Upper lobe of right lung (tissue), 1 donor: ENCODE data around the gene HNRNPAB. TPM values are rescaled to one million over a fixed set of nuclear protein-coding genes. Genes with fewer than 3 reads are reported as not detected.

Source experiments
- ATAC-seq: fragments of 200-7000 bp; cut with Tn5 transposase; one replicate; pipeline ENCODE4 v1.9.1; 2020; ENCODE audit warnings: mild to moderate bottlenecking, moderate library complexity
- DNase-seq: peaks from one replicate; pipeline ENCODE4 v3.0.0-alpha.2; 2020
- H3K27ac ChIP-seq: fragments of 200-600 bp; one replicate; pipeline ENCODE4 v1.8.0; 2022
- H3K27me3 ChIP-seq: fragments of 200-600 bp; one replicate; pipeline ENCODE4 v1.8.0; 2022; ENCODE audit warnings: mild to moderate bottlenecking
- H3K36me3 ChIP-seq: fragments of 200-600 bp; one replicate; pipeline ENCODE4 v1.8.0; 2022
- H3K4me1 ChIP-seq: fragments of 200-600 bp; one replicate; pipeline ENCODE4 v1.8.0; 2022
- H3K4me3 ChIP-seq: fragments of 200-600 bp; one replicate; pipeline ENCODE4 v1.8.0; 2022; ENCODE audit warnings: mild to moderate bottlenecking
- H3K9me3 ChIP-seq: fragments of 200-600 bp; one replicate; pipeline ENCODE4 v1.8.0; 2022
- intact Hi-C: fragments of 100-400 bp; cut with DNase I; formaldehyde crosslinking; loops from one replicate; pipeline ENCODE4 v1.11.0; 2022
- total RNA-seq: library from RNA; stranded (reverse); fragmentation: NEBNext Ultra II Directional; extraction: Animal tissue kit (Norgen Biotek cat#: 25700); gene quantifications from one replicate; pipeline ENCODE4 v1.2.1, GENCODE V29; 2021
- TF ChIP-seq, protein P1 (sequence below): fragments of 200-600 bp; IDR thresholded peaks from one replicate; pipeline ENCODE4 v1.8.0; 2022; ENCODE audit warnings: antibody characterized with exemption
- donor health status: DM: no; HTN: yes; CAD: no; lungs with severe emphysema.

HNRNPAB gene
- total RNA-seq, 1 donor from 2014 or later, result 116 TPM

DNA sequence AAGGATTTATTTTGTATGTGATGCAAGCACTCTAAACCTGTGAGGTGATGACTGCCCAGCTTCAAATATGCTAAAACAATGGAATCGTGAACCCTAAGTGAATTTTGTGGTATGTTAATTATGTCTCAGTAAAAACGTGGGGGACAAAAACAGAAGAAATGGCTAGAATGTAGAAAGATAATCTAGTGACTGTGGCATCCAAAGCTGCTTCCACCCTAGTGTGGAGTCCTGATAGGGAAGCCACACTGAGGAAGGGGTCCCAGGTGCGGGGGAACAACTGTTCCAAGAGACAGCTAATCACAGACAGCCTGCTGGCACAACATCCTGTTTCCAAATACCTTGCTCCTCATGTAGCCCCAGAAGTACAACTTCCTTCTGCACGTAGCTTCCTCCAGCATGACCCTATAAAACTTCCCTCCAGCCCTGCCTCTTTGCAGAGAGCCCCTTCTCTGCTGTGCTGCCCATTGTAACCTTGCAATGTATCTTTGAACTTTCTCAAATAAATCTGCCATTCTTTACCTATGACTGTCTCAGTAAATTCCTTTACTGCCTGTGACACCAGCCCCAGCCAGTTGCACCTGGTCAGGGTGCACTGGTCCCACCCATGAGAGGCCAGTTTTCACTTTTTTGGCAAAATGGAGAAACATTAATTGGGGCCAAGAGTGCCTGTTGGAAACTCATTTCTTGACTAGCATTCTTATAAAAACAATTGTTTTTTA is 22.0 kb upstream of the HNRNPAB start:
- no peak overlapping the region for H3K27ac ChIP-seq
- no peaks in the 10 kb centered on the region for H3K27me3 ChIP-seq
- H3K4me3 ChIP-seq, result no peak overlapping the region
- no peaks in the 10 kb centered on the region for H3K4me1 ChIP-seq
- TF ChIP-seq, protein P1, sequence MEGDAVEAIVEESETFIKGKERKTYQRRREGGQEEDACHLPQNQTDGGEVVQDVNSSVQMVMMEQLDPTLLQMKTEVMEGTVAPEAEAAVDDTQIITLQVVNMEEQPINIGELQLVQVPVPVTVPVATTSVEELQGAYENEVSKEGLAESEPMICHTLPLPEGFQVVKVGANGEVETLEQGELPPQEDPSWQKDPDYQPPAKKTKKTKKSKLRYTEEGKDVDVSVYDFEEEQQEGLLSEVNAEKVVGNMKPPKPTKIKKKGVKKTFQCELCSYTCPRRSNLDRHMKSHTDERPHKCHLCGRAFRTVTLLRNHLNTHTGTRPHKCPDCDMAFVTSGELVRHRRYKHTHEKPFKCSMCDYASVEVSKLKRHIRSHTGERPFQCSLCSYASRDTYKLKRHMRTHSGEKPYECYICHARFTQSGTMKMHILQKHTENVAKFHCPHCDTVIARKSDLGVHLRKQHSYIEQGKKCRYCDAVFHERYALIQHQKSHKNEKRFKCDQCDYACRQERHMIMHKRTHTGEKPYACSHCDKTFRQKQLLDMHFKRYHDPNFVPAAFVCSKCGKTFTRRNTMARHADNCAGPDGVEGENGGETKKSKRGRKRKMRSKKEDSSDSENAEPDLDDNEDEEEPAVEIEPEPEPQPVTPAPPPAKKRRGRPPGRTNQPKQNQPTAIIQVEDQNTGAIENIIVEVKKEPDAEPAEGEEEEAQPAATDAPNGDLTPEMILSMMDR, result no peak
- intact Hi-C loops, result no loop called here
- no peaks in the 10 kb centered on the region for H3K9me3 ChIP-seq
- peak; percentile 42 for ATAC-seq
- DNase-seq, result no peak
- H3K36me3 ChIP-seq, result no peaks in the 10 kb centered on the region

DNA sequence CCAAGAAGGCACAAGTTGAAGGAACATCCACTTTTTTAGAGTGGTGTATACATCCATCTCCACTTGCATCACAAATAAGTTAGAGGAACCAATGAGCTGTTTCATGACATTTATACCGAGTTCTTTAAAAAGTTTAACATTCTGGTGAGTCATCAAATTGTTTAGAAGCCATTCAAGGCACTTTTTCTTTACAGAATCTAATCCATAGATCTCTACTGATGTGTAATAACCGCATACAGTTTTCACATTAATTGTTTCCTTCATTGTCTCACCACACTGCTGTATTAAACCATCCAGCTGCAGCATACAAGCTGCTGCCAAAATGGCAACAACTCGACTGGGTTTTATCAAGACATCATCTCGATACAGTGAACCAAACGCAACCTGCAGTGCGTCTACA is 17.9 kb upstream of the HNRNPAB start:
- ATAC-seq (no peak), DNase-seq (no peak)
- Histone ChIP-seq H3K27me3 (no peaks in the 10 kb centered on the region), H3K27ac (no peak overlapping the region), H3K4me3 (no peak overlapping the region), H3K4me1 (no peaks in the 10 kb centered on the region), H3K9me3 (no peaks in the 10 kb centered on the region), H3K36me3 (no peaks in the 10 kb centered on the region)
- TF ChIP-seq, protein P1, result no peak
- intact Hi-C loops, result no loop called here

DNA sequence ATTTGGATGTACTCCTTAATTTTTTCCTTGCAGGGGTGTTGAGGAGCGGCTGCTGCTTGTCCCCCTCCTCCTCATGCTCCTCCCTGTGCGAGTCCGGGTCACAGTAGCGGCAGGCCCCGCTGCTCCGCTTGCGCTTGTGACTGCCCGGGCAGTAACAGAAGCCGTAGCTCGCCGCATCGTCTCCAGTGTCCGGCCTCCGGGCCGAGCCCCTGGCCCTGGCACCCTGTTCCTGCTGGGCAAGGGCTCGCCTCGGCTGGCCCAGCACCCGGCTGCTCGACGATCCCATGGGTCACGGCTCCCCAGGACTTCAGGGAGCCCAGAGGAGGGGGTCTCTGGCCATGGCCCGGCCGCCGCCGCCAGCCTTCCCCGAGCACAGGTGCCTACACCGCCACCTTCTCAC is 17.3 kb upstream of the HNRNPAB start, which contains the start of gene GMCL2:
Gene GMCL2, minus strand, starts transcription at position 358 of the 400 bp plus-strand sequence. Its CDS starts 72 bp downstream, at position 286.
- H3K4me1 ChIP-seq, result no peaks in the 10 kb centered on the region
- H3K9me3 ChIP-seq, result no peaks in the 10 kb centered on the region
- no peak within 1 kb of the TSS for H3K4me3 ChIP-seq
- DNase-seq (no peak), ATAC-seq (no peak)
- intact Hi-C loops, result no loop called here
- H3K27me3 ChIP-seq, result no peaks in the 10 kb centered on the region
- no peaks in the 10 kb centered on the region for H3K36me3 ChIP-seq
- no peak within 1 kb of the TSS for H3K27ac ChIP-seq
- TF ChIP-seq, protein P1, result no peak

DNA sequence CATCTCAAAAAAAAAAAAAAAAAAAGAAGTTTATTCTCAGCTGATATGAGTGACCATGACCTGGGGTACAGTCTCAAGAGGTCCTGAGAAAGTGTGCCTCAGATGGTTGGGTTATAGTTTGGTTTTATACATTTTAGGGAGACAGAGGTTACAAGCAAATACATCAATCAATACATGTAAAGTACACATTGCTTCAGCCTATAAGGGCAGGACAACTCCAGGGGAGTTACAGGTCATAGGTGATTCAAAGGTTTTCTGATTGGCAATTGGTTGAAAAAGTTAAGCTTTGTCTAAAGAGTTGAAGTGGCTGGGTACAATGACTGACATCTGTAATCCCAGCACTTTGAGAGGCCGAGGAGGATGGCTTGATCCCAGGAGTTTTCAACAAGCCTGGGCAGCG is 14.9 kb upstream of the HNRNPAB start:
- ATAC-seq, result no peak
- DNase-seq, result no peak
- Histone ChIP-seq H3K27me3 (peaks cover 6% of the 10 kb centered on the region), H3K4me1 (no peaks in the 10 kb centered on the region), H3K4me3 (no peak overlapping the region), H3K9me3 (no peaks in the 10 kb centered on the region), H3K36me3 (no peaks in the 10 kb centered on the region), H3K27ac (no peak overlapping the region)
- TF ChIP-seq, protein P1, result no peak
- intact Hi-C loops, result no loop called here

DNA sequence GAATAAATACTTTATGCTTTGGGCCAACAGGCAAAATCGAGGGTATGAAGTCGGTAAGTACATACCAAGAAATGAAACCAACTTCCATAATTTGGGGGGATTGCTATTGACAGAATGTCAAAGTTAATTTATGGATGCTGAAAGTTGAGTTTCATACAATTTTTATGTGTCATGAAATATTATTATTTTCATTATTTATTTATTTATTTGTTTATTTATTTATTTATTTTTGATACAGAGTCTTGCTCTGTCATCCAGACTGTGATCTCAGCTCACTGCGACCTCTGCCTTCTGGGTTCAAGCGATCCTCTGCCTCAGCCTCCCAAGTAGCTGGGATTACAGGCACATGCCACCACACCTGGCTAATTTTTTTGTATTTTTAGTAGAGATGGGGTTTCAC is 12.7 kb upstream of the HNRNPAB start:
- no peak for DNase-seq
- peaks cover 6% of the 10 kb centered on the region for H3K27me3 ChIP-seq
- no peaks in the 10 kb centered on the region for H3K4me1 ChIP-seq
- intact Hi-C loops, result no loop called here
- ATAC-seq, result no peak
- H3K4me3 ChIP-seq, result no peak overlapping the region
- no peaks in the 10 kb centered on the region for H3K9me3 ChIP-seq
- H3K36me3 ChIP-seq, result no peaks in the 10 kb centered on the region
- TF ChIP-seq, protein P1, result no peak
- no peak overlapping the region for H3K27ac ChIP-seq

DNA sequence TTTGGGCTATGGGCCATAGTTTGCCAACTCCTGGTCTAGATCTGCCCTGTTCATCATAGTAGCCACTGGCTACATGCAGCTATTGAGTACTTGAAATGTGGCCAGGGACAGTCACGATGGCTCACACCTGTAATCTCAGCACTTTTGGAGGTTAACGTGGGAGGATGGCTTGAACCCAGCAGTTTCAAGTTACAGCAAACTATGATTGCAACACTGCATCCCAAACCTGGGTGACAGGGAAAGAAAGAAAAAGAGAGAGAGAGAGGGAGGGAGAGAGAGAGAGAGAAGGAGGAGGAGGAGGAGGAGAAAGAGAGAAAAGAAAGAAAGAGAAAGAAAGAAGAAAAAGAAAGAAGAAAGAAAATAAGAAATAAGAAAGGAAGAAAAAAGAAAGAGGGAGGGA is 12.1 kb upstream of the HNRNPAB start:
- Histone ChIP-seq H3K27me3 (peaks cover 6% of the 10 kb centered on the region), H3K9me3 (no peaks in the 10 kb centered on the region), H3K4me1 (no peaks in the 10 kb centered on the region), H3K27ac (no peak overlapping the region), H3K36me3 (no peaks in the 10 kb centered on the region), H3K4me3 (no peak overlapping the region)
- TF ChIP-seq, protein P1, result no peak
- DNase-seq (no peak), ATAC-seq (no peak)
- intact Hi-C loops, result no loop called here
